Measurements from ENCODE around the gene IGFBP2.

The IGFBP2 gene

DNA sequence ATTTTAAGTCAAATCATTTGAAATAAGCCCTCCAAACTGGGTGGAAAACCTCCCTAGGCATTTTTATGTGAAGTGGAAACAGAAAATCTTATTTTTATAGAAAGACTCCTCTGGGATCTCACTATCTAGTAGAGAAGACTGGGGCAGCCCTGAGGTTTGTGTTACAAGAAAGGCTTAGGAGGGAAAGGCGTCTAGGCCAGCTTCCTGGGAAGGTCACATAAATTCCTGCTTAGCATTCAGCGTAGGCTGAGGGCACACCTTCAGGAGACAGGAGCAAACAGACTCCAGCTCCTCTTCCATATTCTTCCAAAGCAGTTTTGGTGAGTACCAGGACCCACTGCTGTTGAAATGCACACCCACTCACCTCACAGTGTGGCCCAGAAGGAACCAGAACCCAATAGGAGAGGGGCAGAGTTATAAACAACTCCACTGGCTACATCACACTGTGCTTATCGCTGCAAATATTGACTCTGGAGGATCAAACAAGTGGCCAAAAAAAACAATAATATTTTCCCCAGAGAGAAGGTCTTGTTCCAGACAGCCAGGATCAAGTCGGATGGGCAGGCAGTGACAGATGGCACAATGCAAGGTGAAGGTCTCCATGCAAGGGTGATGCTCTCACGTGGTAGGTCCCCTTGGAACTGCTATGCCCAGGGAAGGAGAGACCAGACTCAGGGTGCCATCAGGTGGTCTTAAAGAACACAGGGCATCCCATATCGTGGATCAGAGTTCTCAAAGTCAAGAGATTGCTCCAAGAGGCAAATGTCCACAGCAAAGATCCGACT lies 17.7 kb upstream of the IGFBP2 start:
- no peak for DNase-seq (ENCODE audit: low spot score)

DNA sequence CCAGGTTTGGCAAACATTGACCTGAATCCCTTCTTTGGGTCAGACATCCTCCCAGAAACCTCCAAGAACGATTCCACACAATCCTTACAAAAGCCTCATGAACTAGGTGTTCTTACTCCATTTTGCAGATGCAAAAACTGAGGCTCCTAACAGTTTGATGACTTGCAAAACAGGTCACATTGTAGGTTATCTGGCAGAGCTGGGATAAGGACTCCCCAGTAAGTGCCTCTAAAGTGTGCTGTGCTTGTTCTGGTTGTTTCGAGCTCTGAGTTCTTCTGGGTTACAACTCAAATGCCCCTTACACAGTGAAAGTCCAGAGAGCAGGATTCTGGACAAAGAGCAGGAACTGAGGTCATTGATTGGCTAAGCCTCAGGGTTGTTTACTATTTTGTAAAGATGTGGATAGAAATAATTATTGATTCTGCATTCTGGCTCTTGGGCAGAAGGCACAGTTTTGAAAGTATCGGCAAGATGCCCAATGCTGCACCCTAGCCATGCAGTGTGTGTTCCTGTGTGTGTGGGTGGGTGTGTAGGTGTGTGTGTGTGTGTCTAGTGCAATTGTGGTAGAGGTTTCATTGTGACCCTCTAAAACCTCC lies 17.0 kb upstream of the IGFBP2 start:
- DNase-seq (ENCODE audit: low spot score): no peak

DNA sequence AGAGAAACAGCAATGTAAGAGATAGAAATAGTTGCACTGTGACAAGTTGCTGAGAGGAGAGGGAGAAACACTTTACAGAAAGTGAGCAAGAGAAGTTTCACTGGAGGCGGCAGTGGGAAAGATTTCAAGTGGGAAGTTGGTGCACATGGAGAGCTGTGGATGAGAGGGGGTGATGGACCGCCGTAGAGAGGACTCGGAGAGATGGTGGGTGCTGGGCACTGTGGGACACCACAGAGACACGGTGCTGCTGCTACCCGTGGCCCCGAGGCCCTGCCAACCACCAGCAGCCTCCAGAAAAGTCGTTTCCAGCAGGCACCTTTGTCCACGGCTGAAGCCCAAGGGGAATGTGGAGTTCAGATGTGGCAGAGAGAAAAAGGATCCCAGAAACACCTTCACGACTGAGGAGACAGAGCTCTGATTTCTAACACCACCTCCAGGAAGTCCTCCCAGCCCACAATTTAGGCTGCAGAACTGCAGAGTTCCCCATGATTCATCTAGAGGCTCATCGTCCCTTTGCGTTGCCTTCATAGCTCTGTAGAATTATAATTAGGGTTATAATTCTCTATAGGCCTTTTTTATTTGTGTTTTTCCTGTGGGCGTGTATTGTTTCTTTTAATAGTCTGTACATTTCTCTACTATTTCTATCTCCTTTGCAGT lies 15.9 kb upstream of the IGFBP2 start:
- no peak for DNase-seq (ENCODE audit: low spot score)

GRCh38 chr2:216618785-216619184 lies 14.4 kb upstream of the IGFBP2 start:
- no peak for DNase-seq (ENCODE audit: low spot score)

DNA sequence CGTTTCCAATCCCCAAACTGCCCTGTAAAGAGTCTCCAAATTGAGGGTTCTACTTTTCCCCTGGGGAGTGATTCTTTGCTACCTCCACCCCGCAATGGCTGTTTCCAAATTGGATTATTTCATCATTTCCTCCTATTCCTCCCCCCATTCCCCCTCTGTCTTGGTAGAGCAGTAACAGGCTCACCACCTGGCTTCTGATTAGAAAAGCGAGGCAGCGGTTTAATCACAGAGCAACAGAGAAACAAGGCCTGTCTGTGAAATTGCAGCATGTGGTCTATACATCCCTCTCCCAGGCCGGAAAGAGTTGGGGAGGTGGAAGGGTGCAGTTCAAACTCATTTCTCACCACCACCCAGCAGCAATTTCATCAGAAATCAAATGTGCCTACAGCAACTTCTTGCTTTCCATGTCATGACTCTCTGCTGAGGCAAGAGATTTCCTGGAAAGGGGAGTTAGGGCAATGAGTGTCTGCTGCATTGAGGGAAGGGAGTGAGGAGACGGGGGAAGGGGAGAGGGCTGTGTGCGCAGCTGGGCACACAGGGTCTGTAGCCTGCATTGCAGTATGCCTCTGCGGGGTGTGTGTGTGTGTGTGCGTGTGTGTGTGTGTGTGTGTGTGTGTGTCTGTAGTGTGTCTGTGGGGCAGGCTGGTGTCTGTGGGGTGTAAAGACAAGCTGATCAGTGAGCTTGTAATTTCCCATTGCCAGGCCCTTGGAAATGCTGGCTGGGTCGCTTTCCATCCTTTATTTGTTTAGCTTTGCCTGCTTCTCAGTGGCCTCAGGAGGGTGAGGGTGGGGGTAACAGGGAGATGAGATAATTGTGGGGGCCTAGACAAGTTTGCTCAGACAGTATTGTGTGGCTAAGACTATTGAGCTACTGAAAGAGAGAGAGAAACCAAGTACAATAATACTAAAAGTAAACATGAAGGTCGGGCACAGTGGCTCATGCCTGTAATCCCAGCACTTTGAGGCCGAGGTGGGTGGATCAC lies 13.5 kb upstream of the IGFBP2 start:
- DNase-seq (ENCODE audit: low spot score): no peak

GRCh38 chr2:216620786-216621185 lies 12.4 kb upstream of the IGFBP2 start:
- no peak for DNase-seq (ENCODE audit: low spot score)

GRCh38 chr2:216621292-216621691 lies 11.9 kb upstream of the IGFBP2 start:
- no peak for DNase-seq (ENCODE audit: low spot score)

GRCh38 chr2:216622526-216622925 lies 10.7 kb upstream of the IGFBP2 start:
- DNase-seq (ENCODE audit: low spot score): no peak

GRCh38 chr2:216624251-216624650 lies 9.0 kb upstream of the IGFBP2 start:
- no peak for DNase-seq (ENCODE audit: low spot score)

DNA sequence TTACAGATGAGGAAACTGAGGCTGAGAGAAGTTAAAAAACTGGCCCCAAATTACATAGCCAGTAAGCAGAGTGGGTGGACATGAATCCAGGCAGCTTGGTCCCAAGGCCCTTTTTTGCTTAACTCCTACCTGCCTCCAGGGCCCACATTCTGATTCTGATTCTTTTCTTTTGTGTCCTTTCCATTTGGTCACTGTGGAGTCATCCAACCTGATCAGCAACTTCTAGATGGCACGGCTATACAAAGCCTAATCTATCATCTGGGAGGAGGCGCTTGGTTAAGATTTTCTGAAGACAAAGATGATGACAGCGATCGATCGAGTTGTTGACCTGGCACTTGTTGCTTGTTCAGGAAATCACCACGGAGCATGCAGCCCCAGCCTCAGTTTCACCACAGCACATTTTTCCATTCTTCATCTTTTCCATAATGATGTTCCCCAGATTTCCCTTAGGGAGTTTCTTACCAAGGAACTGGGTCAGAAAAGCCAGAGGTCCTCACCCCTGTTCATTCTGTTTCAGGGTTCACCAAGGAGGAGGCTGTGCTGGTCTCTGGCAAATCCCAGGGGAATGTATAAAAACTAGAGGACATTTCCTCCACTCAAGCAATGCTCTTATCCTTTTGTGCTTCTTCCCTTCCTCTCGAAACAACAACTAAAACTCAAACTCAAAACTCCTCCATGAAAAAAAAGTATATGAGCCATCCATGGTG lies 6.9 kb upstream of the IGFBP2 start:
- no peak for DNase-seq (ENCODE audit: low spot score)

DNA sequence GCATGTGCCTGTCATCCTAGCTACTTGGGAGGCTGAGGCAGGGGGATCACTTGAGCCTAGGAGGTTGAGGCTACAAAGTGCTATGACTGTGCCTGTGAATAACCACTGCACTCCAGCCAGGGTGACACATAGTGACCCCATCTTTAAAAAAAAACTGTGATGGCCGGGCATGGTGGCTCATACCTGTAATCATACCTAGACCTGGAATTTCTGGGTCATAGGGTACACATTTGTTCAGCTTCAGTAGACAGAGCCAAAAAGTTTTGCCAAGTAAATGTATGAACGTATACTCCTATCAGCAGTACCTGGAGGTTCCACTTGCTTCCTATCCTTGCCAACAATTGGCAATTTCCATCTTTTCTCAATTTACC lies 6.4 kb upstream of the IGFBP2 start:
- no peak for DNase-seq (ENCODE audit: low spot score)

DNA sequence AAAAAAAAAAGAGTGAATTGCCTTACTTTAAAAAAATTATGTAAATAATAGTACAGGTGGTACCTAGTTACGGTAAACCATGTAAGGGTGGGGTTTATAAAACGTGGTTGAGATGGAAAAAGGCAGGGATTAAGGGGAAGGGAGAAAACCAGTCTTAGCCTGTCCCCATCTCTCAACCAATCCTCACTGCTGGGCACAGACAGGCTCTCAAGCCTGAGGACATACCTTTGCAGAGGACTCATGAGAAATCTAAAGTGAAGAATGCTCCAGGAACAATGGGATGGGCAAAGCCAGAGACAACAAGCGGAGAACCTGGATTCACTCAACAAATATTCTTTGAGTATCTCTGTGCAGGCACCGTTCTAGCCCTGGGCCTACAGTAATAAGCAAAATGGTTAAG lies 3.4 kb upstream of the IGFBP2 start:
- no peak for DNase-seq (ENCODE audit: low spot score)

GRCh38 chr2:216632346-216632951 lies 771 bp upstream of the IGFBP2 start:
- DNase-seq (ENCODE audit: low spot score): no peak

DNA sequence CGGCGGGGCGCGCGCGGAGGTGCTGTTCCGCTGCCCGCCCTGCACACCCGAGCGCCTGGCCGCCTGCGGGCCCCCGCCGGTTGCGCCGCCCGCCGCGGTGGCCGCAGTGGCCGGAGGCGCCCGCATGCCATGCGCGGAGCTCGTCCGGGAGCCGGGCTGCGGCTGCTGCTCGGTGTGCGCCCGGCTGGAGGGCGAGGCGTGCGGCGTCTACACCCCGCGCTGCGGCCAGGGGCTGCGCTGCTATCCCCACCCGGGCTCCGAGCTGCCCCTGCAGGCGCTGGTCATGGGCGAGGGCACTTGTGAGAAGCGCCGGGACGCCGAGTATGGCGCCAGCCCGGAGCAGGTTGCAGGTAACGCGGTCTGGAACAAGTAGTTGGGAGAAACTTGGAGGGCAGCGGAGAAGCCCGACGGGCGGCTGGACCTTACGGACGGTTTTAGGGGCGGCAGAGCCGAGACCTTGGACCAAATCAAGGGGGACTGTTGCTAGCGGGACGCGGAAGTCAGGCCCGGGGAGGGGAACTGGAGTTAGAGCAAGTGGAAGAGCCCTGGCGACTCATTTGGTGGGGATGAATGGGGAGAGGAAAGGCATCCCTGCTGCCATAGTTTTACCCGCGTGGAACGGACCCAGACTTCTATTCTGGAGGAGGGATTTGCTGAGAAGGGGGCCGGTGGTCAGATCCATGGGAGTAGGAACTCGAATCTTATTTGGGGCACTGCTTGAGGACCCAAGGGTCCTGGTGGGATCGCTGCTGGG lies 573 bp downstream of the IGFBP2 start:
- no peak for DNase-seq (ENCODE audit: low spot score)

DNA sequence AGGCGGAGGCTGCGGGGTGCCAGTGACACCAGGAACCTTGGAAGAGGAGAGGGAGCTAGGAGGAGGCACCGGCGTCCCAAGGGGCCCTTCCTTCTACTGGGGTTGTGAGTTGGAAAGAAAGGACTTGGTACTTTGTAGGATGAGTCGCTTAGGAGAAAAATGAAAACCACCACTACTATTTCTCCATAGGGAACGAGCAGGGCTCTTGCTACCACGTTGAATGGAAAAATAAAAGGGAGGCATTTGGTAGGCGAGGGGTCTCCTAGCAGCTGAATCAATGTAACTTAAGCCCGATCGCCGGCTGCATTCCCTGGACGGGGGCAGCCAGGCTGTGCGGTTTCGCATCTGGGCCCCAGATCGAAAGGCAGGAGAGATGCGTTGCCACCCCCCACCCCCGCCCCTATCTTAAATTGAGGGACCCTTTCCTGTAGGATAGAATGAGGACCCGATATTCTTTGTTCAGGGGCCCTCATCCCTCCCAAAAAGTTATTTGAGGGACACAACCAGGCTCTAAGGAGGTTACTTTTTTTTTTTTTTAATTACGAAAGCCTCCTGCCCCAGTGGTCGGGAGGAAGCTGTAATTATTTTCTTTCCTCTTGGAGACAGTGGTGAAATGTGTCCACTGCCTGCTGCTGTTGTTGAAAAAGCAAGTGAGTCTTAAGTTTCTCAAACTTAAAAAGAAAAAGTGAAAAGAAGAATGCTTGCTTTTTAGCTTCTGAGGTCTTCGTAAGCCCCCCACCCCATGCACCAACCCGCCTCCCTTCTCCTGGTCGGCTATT lies 1.3 kb downstream of the IGFBP2 start:
- DNase-seq (ENCODE audit: low spot score): no peak

DNA sequence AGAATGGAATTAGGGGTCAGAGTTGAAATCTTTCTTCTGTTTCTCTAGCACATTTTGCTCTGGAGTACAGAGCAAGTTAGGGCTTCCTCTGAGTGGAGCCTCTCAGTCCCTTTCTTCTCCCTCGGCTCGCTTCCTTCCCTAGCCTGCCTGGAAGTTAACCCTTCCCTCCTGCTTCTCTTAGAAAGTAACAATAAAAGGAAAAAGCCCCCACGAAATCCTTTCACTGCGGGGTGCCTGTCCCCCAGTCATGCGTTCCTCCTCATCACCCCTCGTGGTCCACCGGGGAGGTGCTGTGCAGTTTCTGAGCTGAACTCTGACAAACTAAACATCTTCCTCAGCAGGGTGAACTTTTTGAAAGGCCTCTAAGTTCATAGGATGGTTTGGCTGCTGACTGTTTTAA lies 2.0 kb downstream of the IGFBP2 start:
- DNase-seq (ENCODE audit: low spot score): no peak

GRCh38 chr2:216635701-216636550 lies 2.7 kb downstream of the IGFBP2 start:
- DNase-seq (ENCODE audit: low spot score): no peak

- no peak for DNase-seq (ENCODE audit: low spot score)
Observed at GRCh38 chr2:216636551-216637450, 3.6 kb downstream of the IGFBP2 start.

Data from globus pallidus (tissue), 1 donor.